GM10266 (cell line): Measurements from ENCODE around the gene CABLES2.

ENCODE experiments used
- DNase-seq: peaks from one replicate; pipeline ENCODE4 v3.0.0; 2012; ENCODE audit errors: extremely low spot score
- TF ChIP-seq, protein P1 (sequence below): IDR thresholded peaks from 2 replicates; pipeline ENCODE4 v1.5.1; 2012; ENCODE audit warnings: mild to moderate bottlenecking, low read depth; ENCODE audit not compliant: control insufficient read depth, insufficient read depth; ENCODE audit errors: missing control alignments

CABLES2 gene

DNA sequence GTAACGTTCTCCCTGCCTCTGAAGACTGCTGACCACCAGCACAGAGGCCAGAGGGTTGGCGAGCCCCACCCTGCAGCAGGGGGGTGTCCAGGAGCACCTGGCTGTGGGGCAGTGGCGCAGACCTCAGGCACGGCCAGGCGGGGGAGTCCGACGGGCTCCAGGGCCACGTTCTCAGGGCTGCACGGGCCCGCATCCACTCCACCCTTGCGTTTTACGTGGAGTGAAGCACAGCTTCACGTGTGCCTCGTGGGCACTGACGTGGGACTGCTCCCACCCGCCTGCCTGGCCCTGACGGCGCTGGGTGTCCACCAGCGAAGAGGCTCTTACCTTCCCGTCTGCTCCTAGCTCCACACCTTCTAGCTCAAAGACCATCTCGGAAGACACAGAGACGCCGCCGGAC is 13.3 kb downstream of the CABLES2 start:
- TF ChIP-seq, protein P1, sequence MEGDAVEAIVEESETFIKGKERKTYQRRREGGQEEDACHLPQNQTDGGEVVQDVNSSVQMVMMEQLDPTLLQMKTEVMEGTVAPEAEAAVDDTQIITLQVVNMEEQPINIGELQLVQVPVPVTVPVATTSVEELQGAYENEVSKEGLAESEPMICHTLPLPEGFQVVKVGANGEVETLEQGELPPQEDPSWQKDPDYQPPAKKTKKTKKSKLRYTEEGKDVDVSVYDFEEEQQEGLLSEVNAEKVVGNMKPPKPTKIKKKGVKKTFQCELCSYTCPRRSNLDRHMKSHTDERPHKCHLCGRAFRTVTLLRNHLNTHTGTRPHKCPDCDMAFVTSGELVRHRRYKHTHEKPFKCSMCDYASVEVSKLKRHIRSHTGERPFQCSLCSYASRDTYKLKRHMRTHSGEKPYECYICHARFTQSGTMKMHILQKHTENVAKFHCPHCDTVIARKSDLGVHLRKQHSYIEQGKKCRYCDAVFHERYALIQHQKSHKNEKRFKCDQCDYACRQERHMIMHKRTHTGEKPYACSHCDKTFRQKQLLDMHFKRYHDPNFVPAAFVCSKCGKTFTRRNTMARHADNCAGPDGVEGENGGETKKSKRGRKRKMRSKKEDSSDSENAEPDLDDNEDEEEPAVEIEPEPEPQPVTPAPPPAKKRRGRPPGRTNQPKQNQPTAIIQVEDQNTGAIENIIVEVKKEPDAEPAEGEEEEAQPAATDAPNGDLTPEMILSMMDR: no peak

DNA sequence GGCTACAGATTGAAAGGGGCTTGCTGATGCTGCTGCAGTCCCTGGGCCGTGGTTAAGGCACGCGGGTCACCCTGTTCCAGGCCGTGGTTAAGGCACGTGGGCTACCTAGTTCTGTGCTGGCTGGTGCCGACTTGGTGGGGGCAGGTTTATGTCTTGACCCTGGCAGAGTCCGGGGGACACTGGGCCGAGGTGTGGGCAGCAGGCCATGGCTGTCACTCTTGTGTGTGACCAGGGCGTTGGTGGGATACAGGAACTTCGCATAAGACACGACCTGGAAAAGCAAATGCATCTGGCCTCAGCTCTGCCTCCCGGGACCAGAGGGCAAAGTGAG is 13.8 kb downstream of the CABLES2 start:
- TF ChIP-seq, protein P1: no peak
- no peak for DNase-seq

More for the DNA sequence above, 13.3 kb downstream of the CABLES2 start:
- no peak for DNase-seq

DNA sequence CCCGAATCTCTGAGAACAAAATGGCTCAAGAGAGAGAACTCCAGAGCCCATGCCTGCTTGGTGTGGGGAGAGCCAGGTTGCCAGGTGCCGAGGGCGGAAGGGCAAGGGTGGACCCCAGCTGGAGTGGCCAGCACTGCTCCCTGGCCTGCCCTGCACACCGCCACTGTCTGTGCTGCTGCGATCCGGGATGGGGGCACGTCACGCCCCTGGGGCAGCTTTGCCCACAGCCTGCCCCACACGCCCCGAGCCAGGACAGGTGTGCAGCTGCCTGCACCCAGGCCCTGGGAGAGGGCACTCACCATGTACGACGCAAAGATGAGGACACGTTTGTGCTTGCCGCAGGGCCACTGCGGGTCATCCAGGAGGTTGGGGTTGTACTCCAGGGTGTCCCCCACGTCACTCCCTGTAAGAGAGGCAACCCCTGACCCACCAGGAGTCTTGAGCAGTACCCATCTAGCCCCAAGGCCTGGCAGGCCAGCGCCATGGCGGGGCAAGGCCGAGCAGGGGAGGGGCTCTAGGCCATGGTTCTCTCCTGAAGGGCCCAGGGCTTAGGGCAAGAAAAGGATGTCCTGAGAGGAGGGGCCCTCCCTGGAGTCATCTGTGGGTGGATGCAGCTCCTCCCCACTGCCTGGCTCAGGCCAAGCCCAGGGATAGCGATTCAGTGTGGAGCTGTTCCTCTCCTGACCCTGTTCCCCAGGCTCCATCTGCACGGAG is 14.3 kb downstream of the CABLES2 start:
- DNase-seq: no peak

DNA sequence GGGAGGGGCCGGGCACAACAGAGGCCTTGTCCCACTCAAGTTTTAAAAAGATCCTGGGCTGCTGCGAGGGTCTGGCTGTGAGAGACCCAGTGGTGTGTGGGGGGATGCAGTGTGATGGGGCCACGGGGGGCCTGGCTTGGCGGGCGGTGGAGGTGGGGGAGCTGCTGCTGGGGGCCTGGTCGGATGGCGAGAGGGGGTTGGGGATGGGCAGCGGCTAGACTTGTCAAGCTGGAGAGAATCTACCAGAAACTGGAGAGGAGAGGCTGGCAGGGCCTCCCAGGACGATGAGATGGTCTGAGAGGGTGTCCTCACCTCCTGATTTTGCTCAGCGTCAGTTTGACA is 15.0 kb downstream of the CABLES2 start:
- TF ChIP-seq, protein P1: no peak
- no peak for DNase-seq

More for the DNA sequence above, 14.3 kb downstream of the CABLES2 start:
- TF ChIP-seq, protein P1: no peak

DNA sequence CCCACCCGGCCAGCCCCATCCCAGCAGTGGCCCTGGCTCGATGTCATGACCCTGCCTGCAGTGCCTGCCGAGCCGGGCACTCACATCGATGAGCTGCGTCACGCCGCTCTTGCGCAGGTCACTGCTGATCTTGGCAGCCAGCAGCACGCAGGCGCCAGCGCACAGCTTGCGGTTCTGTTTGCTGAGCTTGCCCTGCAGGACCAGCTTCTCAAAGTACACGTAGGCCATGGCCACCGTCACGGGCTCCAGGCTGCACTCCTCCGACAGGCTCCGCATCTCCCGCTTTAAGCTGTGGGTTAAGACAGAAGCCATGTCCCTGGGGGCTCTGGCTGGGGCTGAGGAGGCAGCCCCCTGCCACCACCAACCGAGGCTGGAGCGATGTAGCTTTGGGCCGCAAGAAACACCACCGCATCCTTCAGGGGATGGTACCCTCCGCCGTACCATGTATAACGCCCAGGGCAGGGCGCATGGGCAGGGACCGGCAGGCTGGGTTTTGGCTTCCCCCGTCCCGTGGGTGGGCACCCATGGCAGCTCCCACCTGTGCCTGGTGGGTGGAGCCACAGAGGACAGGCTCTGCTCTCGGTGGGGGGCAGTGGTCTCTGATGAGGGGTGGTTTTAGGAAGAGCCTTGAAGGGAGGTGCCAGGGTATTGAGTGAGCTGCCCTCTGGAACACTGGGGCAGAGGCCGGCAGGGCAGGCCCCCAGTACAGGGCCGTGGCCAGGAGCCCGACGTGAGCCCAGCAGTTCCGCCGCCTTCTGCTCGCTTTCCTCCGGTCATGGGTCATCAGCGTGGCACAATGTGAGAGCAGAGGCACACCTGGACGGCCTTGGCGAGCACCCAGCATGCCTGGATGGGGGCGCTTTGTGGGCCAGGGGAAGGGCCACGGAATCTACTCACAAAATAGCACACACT is 15.7 kb downstream of the CABLES2 start:
- no peak for DNase-seq
- TF ChIP-seq, protein P1: no peak

DNA sequence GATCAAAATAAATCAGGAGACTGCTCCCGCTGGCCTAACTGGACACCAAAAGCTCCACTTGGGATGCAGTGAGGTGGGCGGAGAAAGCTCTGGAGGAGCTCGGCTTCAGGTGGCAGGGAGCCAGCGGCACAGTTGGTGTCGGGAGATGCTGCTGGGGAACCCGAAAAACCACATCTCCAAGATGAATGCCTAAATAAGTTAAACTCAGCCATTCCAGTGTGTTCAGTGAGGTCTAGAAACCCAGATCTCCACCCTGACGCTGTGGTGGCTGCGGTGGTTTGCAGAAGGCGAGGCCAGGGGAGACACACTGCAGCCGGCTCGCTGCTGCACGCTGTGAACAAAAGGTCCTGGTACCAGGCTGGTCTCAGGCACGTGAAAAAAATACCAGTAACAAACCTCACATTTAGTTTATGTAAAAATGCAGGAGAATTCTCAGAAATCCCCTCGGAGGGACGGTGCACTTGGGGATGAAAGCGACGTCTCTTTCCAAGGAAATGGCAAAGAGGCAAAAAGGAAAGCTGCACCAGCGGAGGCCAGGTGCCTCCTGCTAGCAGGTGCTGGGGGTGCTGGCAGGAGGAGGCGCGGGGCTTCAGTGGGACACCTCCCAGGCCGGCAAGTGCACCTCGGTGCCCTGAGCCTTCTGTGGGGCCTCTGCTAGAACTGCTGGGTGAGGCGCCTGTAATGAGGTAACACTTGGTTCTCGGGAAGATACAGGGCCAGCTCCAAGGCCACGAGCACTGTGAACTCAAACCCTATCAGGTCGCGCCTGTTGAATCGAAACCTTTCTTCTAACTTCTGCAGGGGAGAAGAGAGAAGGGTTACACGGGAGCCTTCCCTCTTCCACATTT is 16.5 kb downstream of the CABLES2 start:
- no peak for DNase-seq
- TF ChIP-seq, protein P1: no peak
